Measurements from ENCODE around the gene TMCO4.

The TMCO4 gene

DNA sequence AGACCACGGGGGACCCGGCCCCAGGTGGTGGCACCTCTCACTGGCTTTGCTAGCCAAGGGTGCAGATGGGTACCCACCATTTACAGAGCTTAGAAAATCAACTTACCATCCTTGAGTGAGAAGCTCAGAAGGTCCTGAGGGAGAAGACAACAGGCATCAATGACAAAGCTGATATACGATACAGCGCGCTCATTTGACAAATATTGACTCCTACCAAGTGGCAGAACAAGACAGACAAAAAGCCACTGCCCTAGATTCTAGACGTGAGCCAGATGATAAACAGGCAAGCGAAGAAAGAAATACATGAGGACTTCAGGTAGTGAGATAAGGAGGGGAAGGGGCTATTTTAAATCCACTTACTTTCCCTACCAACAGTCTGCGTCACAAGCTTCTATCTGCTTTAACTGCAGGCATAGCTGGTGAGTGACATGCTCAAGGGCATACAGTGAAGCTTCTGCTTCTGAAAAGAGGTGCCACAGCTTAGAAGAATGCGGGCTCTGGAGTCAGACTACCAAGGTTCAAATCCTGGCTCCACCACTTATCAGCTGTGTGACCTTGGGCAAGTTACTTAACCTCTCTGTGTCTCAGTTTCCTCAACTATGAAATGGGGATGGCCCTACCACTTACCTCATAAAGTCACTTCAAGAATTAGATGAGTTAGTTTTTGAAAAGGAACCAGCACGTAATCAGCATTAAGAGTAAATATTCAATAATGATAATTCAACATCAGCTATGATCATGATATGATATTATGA lies 29.1 kb downstream of the TMCO4 start:
- no peak for TF ChIP-seq CTCF (conservative IDR thresholded peaks at IDR 0.05; ENCODE audit: control insufficient read depth, insufficient read depth, low read depth, low read length)
- DNase-seq (ENCODE audit: low read depth), result no peak
- no peak overlapping the region for H3K4me3 ChIP-seq (ENCODE audit: control insufficient read depth, low read depth, low read length)

- no peak for DNase-seq (ENCODE audit: low read depth)
- no peak for TF ChIP-seq CTCF (conservative IDR thresholded peaks at IDR 0.05; ENCODE audit: control insufficient read depth, insufficient read depth, low read depth, low read length)
- H3K4me3 ChIP-seq (ENCODE audit: control insufficient read depth, low read depth, low read length), result no peak overlapping the region
These were observed 30.3 kb downstream of the TMCO4 start for GRCh38 chr1:19769211-19769932.

- TF ChIP-seq CTCF (conservative IDR thresholded peaks at IDR 0.05; ENCODE audit: control insufficient read depth, insufficient read depth, low read depth, low read length), result no peak
- no peak overlapping the region for H3K4me3 ChIP-seq (ENCODE audit: control insufficient read depth, low read depth, low read length)
- no peak for DNase-seq (ENCODE audit: low read depth)
These were observed 31.1 kb downstream of the TMCO4 start for GRCh38 chr1:19768353-19769210.

GRCh38 chr1:19765623-19766022 lies 34.1 kb downstream of the TMCO4 start:
- no peak for TF ChIP-seq CTCF (conservative IDR thresholded peaks at IDR 0.05; ENCODE audit: control insufficient read depth, insufficient read depth, low read depth, low read length)
- peak; percentile 91 for DNase-seq (ENCODE audit: low read depth)
- H3K4me3 ChIP-seq (ENCODE audit: control insufficient read depth, low read depth, low read length), result no peak overlapping the region

- DNase-seq (ENCODE audit: low read depth), result peak; percentile 61
- TF ChIP-seq CTCF (conservative IDR thresholded peaks at IDR 0.05; ENCODE audit: control insufficient read depth, insufficient read depth, low read depth, low read length), result no peak
- no peak overlapping the region for H3K4me3 ChIP-seq (ENCODE audit: control insufficient read depth, low read depth, low read length)
These were observed 34.9 kb downstream of the TMCO4 start for GRCh38 chr1:19764848-19765247.

- H3K4me3 ChIP-seq (ENCODE audit: control insufficient read depth, low read depth, low read length), result no peak overlapping the region
- peak; percentile 36 for DNase-seq (ENCODE audit: low read depth)
- TF ChIP-seq CTCF (conservative IDR thresholded peaks at IDR 0.05; ENCODE audit: control insufficient read depth, insufficient read depth, low read depth, low read length), result peak; percentile 84
These were observed 37.4 kb downstream of the TMCO4 start for GRCh38 chr1:19762175-19762779.
